ENCODE data around the gene ABCB11. TPM values are rescaled to one million over a fixed set of nuclear protein-coding genes. Genes with fewer than 3 reads are reported as not detected.
"Not testable (repeated sequence)": the region's sequence is repeated elsewhere in the genome, so short reads cannot be mapped to it uniquely, and the experiment has no call there.

The ABCB11 gene
- total RNA-seq, 1 experiment from 2014 or later: 0.66 TPM

GRCh38 chr2:169029341-169029740 is 1.8 kb downstream of the ABCB11 start:
- DNase-seq: no peak
- H3K36me3 ChIP-seq (replicated peaks; ENCODE audit: control insufficient read depth, insufficient read depth, low read length): no peaks in the 10 kb centered on the region
- no peaks in the 10 kb centered on the region for H3K27me3 ChIP-seq (ENCODE audit: control insufficient read depth, insufficient read depth, low read length)
- no peak overlapping the region for H3K4me3 ChIP-seq (ENCODE audit: insufficient read depth, low read depth, low read length)

GRCh38 chr2:169027234-169027633 is 3.9 kb downstream of the ABCB11 start:
- H3K27me3 ChIP-seq (ENCODE audit: control insufficient read depth, insufficient read depth, low read length): no peaks in the 10 kb centered on the region
- H3K36me3 ChIP-seq (replicated peaks; ENCODE audit: control insufficient read depth, insufficient read depth, low read length): no peaks in the 10 kb centered on the region
- H3K4me3 ChIP-seq (ENCODE audit: insufficient read depth, low read depth, low read length): no peak overlapping the region
- no peak for DNase-seq

GRCh38 chr2:169026056-169026455 is 5.1 kb downstream of the ABCB11 start:
- Histone ChIP-seq H3K27me3 (ENCODE audit: control insufficient read depth, insufficient read depth, low read length) (no peaks in the 10 kb centered on the region), H3K4me3 (ENCODE audit: insufficient read depth, low read depth, low read length) (no peak overlapping the region), H3K36me3 (replicated peaks; ENCODE audit: control insufficient read depth, insufficient read depth, low read length) (no peaks in the 10 kb centered on the region)
- no peak for DNase-seq

GRCh38 chr2:169023161-169023560 is 8.0 kb downstream of the ABCB11 start:
- H3K4me3 ChIP-seq (ENCODE audit: insufficient read depth, low read depth, low read length): no peak overlapping the region
- no peaks in the 10 kb centered on the region for H3K36me3 ChIP-seq (replicated peaks; ENCODE audit: control insufficient read depth, insufficient read depth, low read length)
- DNase-seq: no peak
- H3K27me3 ChIP-seq (ENCODE audit: control insufficient read depth, insufficient read depth, low read length): no peaks in the 10 kb centered on the region

- Histone ChIP-seq H3K4me3 (ENCODE audit: insufficient read depth, low read depth, low read length) (no peak overlapping the region), H3K27me3 (ENCODE audit: control insufficient read depth, insufficient read depth, low read length) (no peaks in the 10 kb centered on the region), H3K36me3 (replicated peaks; ENCODE audit: control insufficient read depth, insufficient read depth, low read length) (no peaks in the 10 kb centered on the region)
- no peak for DNase-seq
Observed at GRCh38 chr2:169018390-169018789, 12.7 kb downstream of the ABCB11 start.

GRCh38 chr2:169015943-169016342 is 15.2 kb downstream of the ABCB11 start:
- H3K36me3 ChIP-seq (replicated peaks; ENCODE audit: control insufficient read depth, insufficient read depth, low read length): no peaks in the 10 kb centered on the region
- no peak for DNase-seq
- no peaks in the 10 kb centered on the region for H3K27me3 ChIP-seq (ENCODE audit: control insufficient read depth, insufficient read depth, low read length)
- no peak overlapping the region for H3K4me3 ChIP-seq (ENCODE audit: insufficient read depth, low read depth, low read length)

- no peak for DNase-seq
- no peaks in the 10 kb centered on the region for H3K36me3 ChIP-seq (replicated peaks; ENCODE audit: control insufficient read depth, insufficient read depth, low read length)
- no peaks in the 10 kb centered on the region for H3K27me3 ChIP-seq (ENCODE audit: control insufficient read depth, insufficient read depth, low read length)
- no peak overlapping the region for H3K4me3 ChIP-seq (ENCODE audit: insufficient read depth, low read depth, low read length)
Observed at GRCh38 chr2:169014780-169015179, 16.3 kb downstream of the ABCB11 start.

GRCh38 chr2:169013628-169014026 is 17.5 kb downstream of the ABCB11 start:
- no peak overlapping the region for H3K4me3 ChIP-seq (ENCODE audit: insufficient read depth, low read depth, low read length)
- DNase-seq: no peak
- no peaks in the 10 kb centered on the region for H3K36me3 ChIP-seq (replicated peaks; ENCODE audit: control insufficient read depth, insufficient read depth, low read length)

GRCh38 chr2:169012812-169013627 is 18.1 kb downstream of the ABCB11 start:
- no peak overlapping the region for H3K4me3 ChIP-seq (ENCODE audit: insufficient read depth, low read depth, low read length)
- no peak for DNase-seq
- H3K27me3 ChIP-seq (ENCODE audit: control insufficient read depth, insufficient read depth, low read length): no peaks in the 10 kb centered on the region
- no peaks in the 10 kb centered on the region for H3K36me3 ChIP-seq (replicated peaks; ENCODE audit: control insufficient read depth, insufficient read depth, low read length)

More at GRCh38 chr2:169013628-169014026, 17.5 kb downstream of the ABCB11 start:
- no peaks in the 10 kb centered on the region for H3K27me3 ChIP-seq (ENCODE audit: control insufficient read depth, insufficient read depth, low read length)

GRCh38 chr2:169012191-169012792 is 18.8 kb downstream of the ABCB11 start:
- H3K27me3 ChIP-seq (ENCODE audit: control insufficient read depth, insufficient read depth, low read length); H3K4me3 ChIP-seq (ENCODE audit: insufficient read depth, low read depth, low read length); DNase-seq; H3K36me3 ChIP-seq (replicated peaks; ENCODE audit: control insufficient read depth, insufficient read depth, low read length): not testable (repeated sequence)

- no peaks in the 10 kb centered on the region for H3K36me3 ChIP-seq (replicated peaks; ENCODE audit: control insufficient read depth, insufficient read depth, low read length)
- no peak overlapping the region for H3K4me3 ChIP-seq (ENCODE audit: insufficient read depth, low read depth, low read length)
- no peaks in the 10 kb centered on the region for H3K27me3 ChIP-seq (ENCODE audit: control insufficient read depth, insufficient read depth, low read length)
- no peak for DNase-seq
Observed at GRCh38 chr2:169011698-169012097, 19.4 kb downstream of the ABCB11 start.

GRCh38 chr2:169010633-169011460 is 20.3 kb downstream of the ABCB11 start:
- Histone ChIP-seq H3K27me3 (ENCODE audit: control insufficient read depth, insufficient read depth, low read length) (no peaks in the 10 kb centered on the region), H3K4me3 (ENCODE audit: insufficient read depth, low read depth, low read length) (no peak overlapping the region), H3K36me3 (replicated peaks; ENCODE audit: control insufficient read depth, insufficient read depth, low read length) (no peaks in the 10 kb centered on the region)
- DNase-seq: no peak

- Histone ChIP-seq H3K27me3 (ENCODE audit: control insufficient read depth, insufficient read depth, low read length) (no peaks in the 10 kb centered on the region), H3K36me3 (replicated peaks; ENCODE audit: control insufficient read depth, insufficient read depth, low read length) (no peaks in the 10 kb centered on the region), H3K4me3 (ENCODE audit: insufficient read depth, low read depth, low read length) (no peak overlapping the region)
- DNase-seq: no peak
Observed at GRCh38 chr2:169009865-169010579, 21.1 kb downstream of the ABCB11 start.

GRCh38 chr2:169007941-169008340 is 23.2 kb downstream of the ABCB11 start:
- H3K27me3 ChIP-seq (ENCODE audit: control insufficient read depth, insufficient read depth, low read length): no peaks in the 10 kb centered on the region
- DNase-seq: no peak
- no peaks in the 10 kb centered on the region for H3K36me3 ChIP-seq (replicated peaks; ENCODE audit: control insufficient read depth, insufficient read depth, low read length)

More at GRCh38 chr2:169007941-169008340, 23.2 kb downstream of the ABCB11 start:
- no peak overlapping the region for H3K4me3 ChIP-seq (ENCODE audit: insufficient read depth, low read depth, low read length)

All from H7 (cell line).